H1 (cell line): Measurements from ENCODE around the gene CTAG1A.

ENCODE experiments used
- EGR1 ChIP-seq: IDR thresholded peaks from 2 replicates; pipeline ENCODE4 v1.6.1; 2011; ENCODE audit warnings: low read depth, low read length, borderline replicate concordance
- TCF12 ChIP-seq: IDR thresholded peaks from 2 replicates; pipeline ENCODE4 v1.6.1; 2011; ENCODE audit warnings: low read depth, mild to moderate bottlenecking, low read length
- TF ChIP-seq, protein P1 (sequence below), 3 experiments: IDR thresholded peaks; 1 replicate in 2 of 3; 2 replicates in 1 of 3; pipeline versions ENCODE4 v1.5.1 to v1.6.1; 2011; ENCODE audit warnings: low read length in 3 of 3, mild to moderate bottlenecking in 3 of 3, inconsistent platforms in 2 of 3, low read depth in 1 of 3, moderate library complexity in 1 of 3; ENCODE audit not compliant: insufficient read depth in 1 of 3; ENCODE audit errors: control extremely low read depth in 1 of 3
- TF ChIP-seq, protein P2 (sequence below): IDR thresholded peaks from 2 replicates; pipeline ENCODE4 v1.6.1; 2012; ENCODE audit warnings: inconsistent platforms

DNA sequence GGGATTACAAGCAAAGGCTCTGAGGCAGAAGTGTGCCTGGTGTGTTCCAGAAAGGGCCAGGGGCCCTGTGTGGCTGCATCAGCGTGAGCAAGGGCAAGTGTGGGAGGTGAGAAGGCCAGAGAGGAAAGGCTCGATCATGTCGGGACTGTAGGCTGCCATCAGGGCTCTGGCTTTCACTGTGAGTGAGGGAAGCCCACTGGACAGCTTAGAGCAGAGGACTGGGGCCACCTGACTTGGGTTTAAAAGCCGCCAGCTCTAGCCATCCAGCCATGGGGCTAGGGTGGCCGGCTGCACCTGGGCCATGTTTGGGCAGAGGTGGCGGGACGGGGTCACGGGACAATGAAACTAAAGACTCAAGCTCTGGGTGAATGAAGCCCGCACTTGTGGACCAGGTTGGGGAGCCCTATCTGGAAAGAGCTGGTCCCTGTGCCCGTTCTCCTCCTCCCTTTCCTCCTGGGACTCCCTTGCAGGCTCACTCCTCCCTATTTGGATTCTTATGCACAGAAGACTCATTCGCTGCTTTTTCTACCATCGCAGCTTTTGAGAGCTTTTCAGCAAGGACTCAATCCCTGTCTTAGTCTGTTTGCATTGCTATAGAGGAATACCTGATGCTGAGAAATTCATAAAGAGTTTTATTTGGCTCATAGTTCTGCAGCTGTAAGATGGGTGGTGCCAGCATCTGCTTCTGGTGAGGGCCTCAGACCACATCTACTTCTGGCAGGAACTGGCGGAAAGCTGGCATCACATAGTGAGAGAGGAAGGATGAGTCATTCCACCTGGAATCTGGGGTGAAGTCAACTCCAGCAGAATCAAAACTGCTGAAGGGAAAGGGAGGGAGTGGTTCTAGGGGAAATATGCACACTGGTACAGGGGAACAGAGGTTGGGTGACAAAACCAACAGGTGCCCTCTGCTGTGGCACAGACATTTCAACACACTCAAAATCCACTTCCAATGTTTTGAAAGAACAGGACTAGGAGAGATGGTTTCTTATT lies 18.8 kb downstream of the CTAG1A start:
- TF ChIP-seq, protein P1, sequence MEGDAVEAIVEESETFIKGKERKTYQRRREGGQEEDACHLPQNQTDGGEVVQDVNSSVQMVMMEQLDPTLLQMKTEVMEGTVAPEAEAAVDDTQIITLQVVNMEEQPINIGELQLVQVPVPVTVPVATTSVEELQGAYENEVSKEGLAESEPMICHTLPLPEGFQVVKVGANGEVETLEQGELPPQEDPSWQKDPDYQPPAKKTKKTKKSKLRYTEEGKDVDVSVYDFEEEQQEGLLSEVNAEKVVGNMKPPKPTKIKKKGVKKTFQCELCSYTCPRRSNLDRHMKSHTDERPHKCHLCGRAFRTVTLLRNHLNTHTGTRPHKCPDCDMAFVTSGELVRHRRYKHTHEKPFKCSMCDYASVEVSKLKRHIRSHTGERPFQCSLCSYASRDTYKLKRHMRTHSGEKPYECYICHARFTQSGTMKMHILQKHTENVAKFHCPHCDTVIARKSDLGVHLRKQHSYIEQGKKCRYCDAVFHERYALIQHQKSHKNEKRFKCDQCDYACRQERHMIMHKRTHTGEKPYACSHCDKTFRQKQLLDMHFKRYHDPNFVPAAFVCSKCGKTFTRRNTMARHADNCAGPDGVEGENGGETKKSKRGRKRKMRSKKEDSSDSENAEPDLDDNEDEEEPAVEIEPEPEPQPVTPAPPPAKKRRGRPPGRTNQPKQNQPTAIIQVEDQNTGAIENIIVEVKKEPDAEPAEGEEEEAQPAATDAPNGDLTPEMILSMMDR (IDR thresholded peaks at IDR 0.05; ENCODE audit: control extremely low read depth in 1 of 3, insufficient read depth in 1 of 3, low read depth in 1 of 3, low read length in 3 of 3), result no peak
- TF ChIP-seq, protein P2, sequence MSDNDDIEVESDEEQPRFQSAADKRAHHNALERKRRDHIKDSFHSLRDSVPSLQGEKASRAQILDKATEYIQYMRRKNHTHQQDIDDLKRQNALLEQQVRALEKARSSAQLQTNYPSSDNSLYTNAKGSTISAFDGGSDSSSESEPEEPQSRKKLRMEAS, result no peak
- TF ChIP-seq TCF12 (no peak), EGR1 (no peak)
